Smooth muscle cell (in vitro differentiated cells): ENCODE measurements around the gene APBA3. TPM values are rescaled to one million over a fixed set of nuclear protein-coding genes. Genes with fewer than 3 reads are reported as not detected.

Source experiments
- DNase-seq: peaks from one replicate; lab custom pipeline; 2025; ENCODE audit not compliant: unreplicated experiment; lab: John Stamatoyannopoulos, UW
- H2AFZ ChIP-seq: fragments of 200-600 bp; sonication (generic); 2 replicates; pipeline ENCODE4 v1.6.0; 2016; ENCODE audit warnings: antibody characterized with exemption, low read depth, mild to moderate bottlenecking
- H3F3A ChIP-seq: fragments of 200-600 bp; sonication (generic); 2 replicates; pipeline ENCODE4 v1.6.0; 2017; ENCODE audit warnings: antibody characterized with exemption, low read depth
- H3K27ac ChIP-seq: fragments of 200-600 bp; sonication (generic); 2 replicates; pipeline ENCODE4 v1.5.1; 2016; ENCODE audit warnings: low read depth, mild to moderate bottlenecking
- H3K27me3 ChIP-seq: fragments of 200-600 bp; sonication (generic); 2 replicates; pipeline ENCODE4 v1.6.1; 2016; ENCODE audit warnings: low read depth, mild to moderate bottlenecking
- H3K36me3 ChIP-seq: fragments of 200-600 bp; sonication (generic); 2 replicates; pipeline ENCODE4 v1.5.1; 2016; ENCODE audit warnings: low read depth
- H3K4me1 ChIP-seq: fragments of 200-600 bp; sonication (generic); 2 replicates; pipeline ENCODE4 v1.5.1; 2016; ENCODE audit warnings: low read depth
- H3K4me2 ChIP-seq: fragments of 200-600 bp; sonication (generic); 2 replicates; pipeline ENCODE4 v1.6.0; 2016; ENCODE audit warnings: mild to moderate bottlenecking
- H3K4me3 ChIP-seq: fragments of 200-600 bp; sonication (generic); 2 replicates; pipeline ENCODE4 v1.5.1; 2016; ENCODE audit warnings: mild to moderate bottlenecking
- H3K79me2 ChIP-seq: fragments of 200-600 bp; sonication (generic); 2 replicates; pipeline ENCODE4 v1.6.0; 2016; ENCODE audit warnings: low read depth, mild to moderate bottlenecking
- H3K9ac ChIP-seq: fragments of 200-600 bp; sonication (generic); 2 replicates; pipeline ENCODE4 v1.6.0; 2016; ENCODE audit warnings: low read depth
- H3K9me3 ChIP-seq: fragments of 200-600 bp; sonication (generic); replicated peaks from 2 replicates; pipeline ENCODE4 v1.5.1; 2016; ENCODE audit warnings: low read depth
- H4K20me1 ChIP-seq: fragments of 200-600 bp; sonication (generic); 2 replicates; pipeline ENCODE4 v1.6.0; 2016; ENCODE audit warnings: low read depth
- CTCF ChIP-seq: fragments of 200-600 bp; sonication (generic); IDR thresholded peaks from 2 replicates; pipeline ENCODE4 v1.5.1; 2017; ENCODE audit warnings: borderline replicate concordance, mild to moderate bottlenecking, antibody characterized with exemption; ENCODE audit not compliant: insufficient read depth, poor library complexity, severe bottlenecking
- WGBS: methylation state at CpG from one replicate; pipeline ENCODE4 v1.1.7; 2016; ENCODE audit warnings: low lambda C conversion rate; 5-methylcytosine and 5-hydroxymethylcytosine counted together
- polyA plus RNA-seq: library from polyadenylated mRNA; unstranded; fragments of >200 nt; fragmentation: Nextera tagmentation; extraction: Ambion mirVana; gene quantifications from 2 replicates; pipeline ENCODE4 v1.2.1, GENCODE V29; 2016
- total RNA-seq: library from RNA; depleted of rRNA; stranded (reverse); fragments of >200 nt; gene quantifications from 2 replicates; pipeline ENCODE4 v1.2.3, GENCODE V29; 2014

APBA3 gene
- total and polyA plus RNA-seq, 2 experiments from 2014 or later = 16.1 to 27.9 TPM

- Histone ChIP-seq H2AFZ (no peak overlapping the region), H4K20me1 (no peaks in the 10 kb centered on the region), H3K79me2 (no peaks in the 10 kb centered on the region), H3K9me3 (no peaks in the 10 kb centered on the region), H3K27ac (no peak overlapping the region), H3K4me3 (no peak overlapping the region), H3F3A (no peaks in the 10 kb centered on the region), H3K27me3 (no peaks in the 10 kb centered on the region), H3K9ac (no peak overlapping the region), H3K4me2 (no peak overlapping the region), H3K36me3 (no peaks in the 10 kb centered on the region), H3K4me1 (no peaks in the 10 kb centered on the region)
- no peak for TF ChIP-seq CTCF
- no peak for DNase-seq
- 90% methylated on average over 20 of the region's 20 CpGs for WGBS
Measured at GRCh38 chr19:3733549-3734309, 27.8 kb downstream of the APBA3 start.

GRCh38 chr19:3732108-3732507 lies 29.4 kb downstream of the APBA3 start:
- Histone ChIP-seq H3K27ac (no peak overlapping the region), H3K9ac (no peak overlapping the region), H3K4me2 (no peak overlapping the region), H3K4me1 (no peaks in the 10 kb centered on the region), H3K27me3 (no peaks in the 10 kb centered on the region), H2AFZ (no peak overlapping the region), H3K79me2 (no peaks in the 10 kb centered on the region), H3K9me3 (no peaks in the 10 kb centered on the region), H3K4me3 (no peak overlapping the region), H4K20me1 (no peaks in the 10 kb centered on the region), H3K36me3 (no peaks in the 10 kb centered on the region), H3F3A (no peaks in the 10 kb centered on the region)
- no peak for DNase-seq
- 87% methylated on average over 1 of the region's 1 CpG for WGBS
- no peak for TF ChIP-seq CTCF

- no peaks in the 10 kb centered on the region for H3K79me2 ChIP-seq
- no peak overlapping the region for H3K9ac ChIP-seq
- no peaks in the 10 kb centered on the region for H3K4me1 ChIP-seq
- H4K20me1 ChIP-seq = no peaks in the 10 kb centered on the region
- no peak overlapping the region for H2AFZ ChIP-seq
- H3K27me3 ChIP-seq = peaks cover 6% of the 10 kb centered on the region
- 92% methylated on average over 32 of the region's 32 CpGs for WGBS
- H3K4me3 ChIP-seq = no peak overlapping the region
- H3K27ac ChIP-seq = no peak overlapping the region
- no peak for DNase-seq
- H3K9me3 ChIP-seq = no peaks in the 10 kb centered on the region
- H3K36me3 ChIP-seq = no peaks in the 10 kb centered on the region
- H3F3A ChIP-seq = no peaks in the 10 kb centered on the region
- no peak for TF ChIP-seq CTCF
- no peak overlapping the region for H3K4me2 ChIP-seq
Measured at GRCh38 chr19:3730457-3730958, 31.0 kb downstream of the APBA3 start.
